Heart right ventricle (tissue), 16 donors: ENCODE measurements around the gene COL1A1. TPM values are rescaled to one million over a fixed set of nuclear protein-coding genes. Genes with fewer than 3 reads are reported as not detected.
A peak's percentile ranks its signal among the peaks of the same experiment; 100 is the strongest.

Experiments
- ATAC-seq, 8 donors: fragments of 200-7000 bp; cut with Tn5 transposase; one replicate each; pipeline ENCODE4 v1.9.1; 2020; ENCODE audit warnings: mild to moderate bottlenecking in 8 of 8, moderate library complexity in 8 of 8, moderate number of reproducible peaks in 1 of 8
- DNase-seq, 2 donors: peaks; one replicate each; pipeline ENCODE4 v3.0.0-alpha.2; 2020
- H3K27ac ChIP-seq, 10 donors: fragments of 200-600 bp; sonication (generic) in 2 of 10; one replicate each; pipeline versions ENCODE4 v1.5.0 to v1.8.0; 2020 to 2022; ENCODE audit warnings: mild to moderate bottlenecking in 3 of 10
- H3K27me3 ChIP-seq, 7 donors: fragments of 200-600 bp; one replicate each; pipeline ENCODE4 v1.8.0; 2021 to 2022; ENCODE audit warnings: mild to moderate bottlenecking in 2 of 7
- H3K36me3 ChIP-seq, 9 donors: fragments of 200-600 bp; sonication (generic) in 1 of 9; one replicate each; pipeline versions ENCODE4 v1.5.0 to v1.8.0; 2020 to 2022; ENCODE audit warnings: mild to moderate bottlenecking in 2 of 9
- H3K4me1 ChIP-seq, 9 donors: fragments of 200-600 bp; sonication (generic) in 1 of 9; one replicate each; pipeline versions ENCODE4 v1.5.0 to v1.8.0; 2020 to 2022; ENCODE audit warnings: mild to moderate bottlenecking in 4 of 9
- H3K4me3 ChIP-seq, 10 donors: fragments of 200-600 bp; sonication (generic) in 2 of 10; one replicate each; pipeline versions ENCODE4 v1.5.0 to v1.8.0; 2020 to 2022; ENCODE audit warnings: mild to moderate bottlenecking in 7 of 10, moderate library complexity in 2 of 10
- H3K9me3 ChIP-seq, 11 donors: fragments of 200-600 bp in 10 of 11; sonication (generic) in 2 of 11; one replicate each; pipeline versions ENCODE4 v1.5.0 to v1.8.0; 2013 to 2022; ENCODE audit warnings: mild to moderate bottlenecking in 2 of 11, control low read depth in 1 of 11, moderate library complexity in 1 of 11
- WGBS, 2 donors: extraction: QIAGEN DNeasy Blood & Tissue Kit; methylation state at CpG; one replicate each; pipeline ENCODE4 v1.1.7; 2013; ENCODE audit warnings: inconsistent platforms in 1 of 2; 5-methylcytosine and 5-hydroxymethylcytosine counted together
- intact Hi-C, 10 donors: fragments of 100-400 bp; cut with DNase I; formaldehyde crosslinking; loops; one replicate each; pipeline versions ENCODE4 v1.11.1 to v1.14.2; 2022
- polyA plus RNA-seq, 2 donors: library from polyadenylated mRNA; stranded (reverse); fragments of 200-250 nt; gene quantifications; one replicate each; pipeline ENCODE4 v1.2.3, GENCODE V29; 2013
- total RNA-seq, 10 donors: library from RNA; stranded (reverse); fragmentation: NEBNext Ultra II Directional in 3 of 10; extraction: Animal tissue kit (Norgen Biotek cat#: 25700) in 3 of 10; gene quantifications; one replicate each; pipeline versions ENCODE4 v1.2.1 to v1.2.4, GENCODE V29; 2021 to 2023
- TF ChIP-seq, protein P1 (sequence below), 9 donors: fragments of 200-600 bp; sonication (generic) in 2 of 9; IDR thresholded peaks; one replicate each; pipeline versions ENCODE4 v1.5.0 to v1.8.0; 2021 to 2022; ENCODE audit warnings: antibody characterized with exemption in 9 of 9, mild to moderate bottlenecking in 5 of 9, moderate library complexity in 1 of 9
- donor health status: Arrhythmogenic right ventricular cardiomyopathy.
- donor health status: ischemic (EF 13 %, LVEDD 7.1; RV severe dilation, severe dysfunction).
- donor health status: healthy with polysubstance abuse.
- donor health status: DM: no; HTN: yes; CAD: no.
- donor health status: DM: no; HTN: no; CAD: no.
- donor health status: ischemic (EF 25% LVEDD 6.9; RV normal size, moderate dysfunction).
- donor health status: ischemic (EF 25% LVEDD 5.7; RV mildly dilated, moderate dysfunction).
- donor health status: healthy.
- donor health status: DM: yes; HTN: yes; CAD: no.
- donor health status: Ischemic cardiomyopathy.
- donor health status: ischemic (EF 35%, LVEDD 5.7; RV mildly dilated, moderate dysfunction).
- donor health status: nonischemic (EF 11% LVEDD 7.7; RV severe dilation, severe dysfunction).
- donor health status: DM: yes; HTN: yes; CAD: no.
- donor health status: PGD.
- donor health status: ischemic (EF 29% LVEDD 5.4; RV normal size, mild dysfunction).
- donor health status: nonischemic (EF 23%, LVEDD 6.1; RV moderate dilation, normal function).

The COL1A1 gene
- total and polyA plus RNA-seq, 12 donors, result 30.2 to 455 (median 45.9) TPM

DNA sequence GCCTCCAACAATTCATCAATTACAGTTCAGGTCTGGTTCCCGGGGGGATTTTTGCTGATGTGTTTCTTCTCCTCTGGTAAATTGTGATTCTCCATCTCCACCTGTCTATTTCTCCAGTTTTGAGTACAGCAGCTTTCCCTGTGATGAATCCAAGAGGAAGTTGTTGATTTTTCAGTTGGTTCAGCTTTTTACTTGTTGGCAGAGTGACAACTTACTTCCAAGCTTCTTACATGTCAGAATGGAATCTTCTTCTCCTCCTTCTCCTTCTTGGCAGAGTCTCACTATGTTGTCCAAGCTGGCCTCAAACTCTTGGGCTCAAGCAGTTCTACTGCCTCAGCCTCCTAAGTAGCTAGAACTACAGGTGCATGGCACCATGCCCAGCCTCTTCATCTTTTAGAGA is 39.4 kb upstream of the COL1A1 start:
- H3K4me3 ChIP-seq, result no peak overlapping the region
- H3K27ac ChIP-seq, result no peak overlapping the region
- DNase-seq (no peak), ATAC-seq (no peak)
- TF ChIP-seq, protein P1, sequence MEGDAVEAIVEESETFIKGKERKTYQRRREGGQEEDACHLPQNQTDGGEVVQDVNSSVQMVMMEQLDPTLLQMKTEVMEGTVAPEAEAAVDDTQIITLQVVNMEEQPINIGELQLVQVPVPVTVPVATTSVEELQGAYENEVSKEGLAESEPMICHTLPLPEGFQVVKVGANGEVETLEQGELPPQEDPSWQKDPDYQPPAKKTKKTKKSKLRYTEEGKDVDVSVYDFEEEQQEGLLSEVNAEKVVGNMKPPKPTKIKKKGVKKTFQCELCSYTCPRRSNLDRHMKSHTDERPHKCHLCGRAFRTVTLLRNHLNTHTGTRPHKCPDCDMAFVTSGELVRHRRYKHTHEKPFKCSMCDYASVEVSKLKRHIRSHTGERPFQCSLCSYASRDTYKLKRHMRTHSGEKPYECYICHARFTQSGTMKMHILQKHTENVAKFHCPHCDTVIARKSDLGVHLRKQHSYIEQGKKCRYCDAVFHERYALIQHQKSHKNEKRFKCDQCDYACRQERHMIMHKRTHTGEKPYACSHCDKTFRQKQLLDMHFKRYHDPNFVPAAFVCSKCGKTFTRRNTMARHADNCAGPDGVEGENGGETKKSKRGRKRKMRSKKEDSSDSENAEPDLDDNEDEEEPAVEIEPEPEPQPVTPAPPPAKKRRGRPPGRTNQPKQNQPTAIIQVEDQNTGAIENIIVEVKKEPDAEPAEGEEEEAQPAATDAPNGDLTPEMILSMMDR (IDR thresholded peaks at IDR 0.05), result no peak
- no peaks in the 10 kb centered on the region for H3K9me3 ChIP-seq
- WGBS, 2 donors, result 95 to 97% methylated on average over 1 of the region's 1 CpG
- peaks cover 0 to 12% (median 0%) of the 10 kb centered on the region in 7 donors for H3K27me3 ChIP-seq
- intact Hi-C loops, result no loop called here
- peaks cover 0 to 21% (median 5%) of the 10 kb centered on the region in 9 donors for H3K4me1 ChIP-seq
- no peaks in the 10 kb centered on the region for H3K36me3 ChIP-seq

DNA sequence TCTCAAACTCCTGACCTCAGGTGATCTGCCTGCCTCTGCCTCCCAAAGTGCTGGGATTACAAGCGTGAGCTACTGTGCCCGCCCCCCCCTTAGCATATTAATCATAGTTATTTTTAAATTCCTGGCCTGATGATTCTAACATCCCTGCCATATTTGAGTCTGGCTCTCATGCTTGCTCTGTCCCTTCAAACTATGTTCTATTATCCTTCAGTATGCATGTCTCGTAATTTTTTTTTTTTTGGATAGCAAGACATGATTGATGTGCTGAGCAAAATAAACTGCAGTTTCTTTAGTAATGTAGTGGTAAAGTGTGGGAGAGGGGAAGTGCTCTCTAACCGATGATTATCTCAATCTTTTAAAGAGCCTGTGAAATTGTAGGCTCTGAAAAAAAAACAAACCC is 38.5 kb upstream of the COL1A1 start:
- Histone ChIP-seq H3K27ac (peak overlapping the region in 5 of 10 donors; percentile 0 to 51 (median 16)), H3K9me3 (peaks cover 0 to 2% (median 0%) of the 10 kb centered on the region in 11 donors), H3K4me3 (no peak overlapping the region), H3K27me3 (peaks cover 0 to 12% (median 0%) of the 10 kb centered on the region in 7 donors), H3K4me1 (peaks cover 0 to 21% (median 5%) of the 10 kb centered on the region in 9 donors), H3K36me3 (no peaks in the 10 kb centered on the region)
- intact Hi-C loops, result no loop called here
- ATAC-seq (peak; percentile 49 to 94 (median 77)), DNase-seq (peak in 1 of 2 donors; percentile 36)
- TF ChIP-seq, protein P1 (IDR thresholded peaks at IDR 0.05), result no peak
- 25 to 39% methylated on average over 4 of the region's 4 CpGs for WGBS, 2 donors

DNA sequence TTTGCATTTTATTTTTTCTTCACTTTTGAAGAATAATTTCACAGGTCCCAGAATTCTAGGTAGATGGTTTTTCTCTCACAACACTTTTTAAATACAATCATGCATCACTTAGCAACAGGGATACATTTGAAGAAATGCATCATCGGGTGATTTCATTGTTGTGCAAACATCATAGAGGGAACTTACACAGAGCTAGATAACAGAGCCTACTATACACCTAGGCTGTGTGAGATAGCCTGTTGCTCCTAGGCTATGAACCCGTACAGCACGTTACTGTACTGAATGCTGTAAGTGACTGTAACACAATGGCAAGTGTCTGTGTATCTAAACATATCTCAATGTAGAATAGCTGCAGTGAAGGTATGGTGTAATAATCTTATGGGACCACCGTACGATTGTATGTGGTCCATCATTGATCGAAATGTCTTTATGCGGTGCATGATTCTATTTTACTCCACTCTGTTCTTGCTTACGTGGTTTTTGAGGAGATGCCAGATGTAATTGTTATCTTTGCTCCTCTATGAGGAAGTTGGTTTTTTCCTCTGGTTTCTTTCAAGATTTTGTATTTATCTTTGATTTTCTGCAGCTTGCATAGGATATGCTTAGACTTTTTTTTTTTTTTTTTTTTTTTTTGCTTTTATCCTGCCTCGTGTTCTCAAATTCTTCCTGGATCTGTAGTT is 37.3 kb upstream of the COL1A1 start:
- TF ChIP-seq, protein P1 (IDR thresholded peaks at IDR 0.05), result no peak
- H3K36me3 ChIP-seq, result no peaks in the 10 kb centered on the region
- no peak overlapping the region for H3K4me3 ChIP-seq
- DNase-seq, result no peak
- no peak overlapping the region for H3K27ac ChIP-seq
- no peak for ATAC-seq
- H3K4me1 ChIP-seq, result peaks cover 0 to 21% (median 5%) of the 10 kb centered on the region in 9 donors
- peaks cover 0 to 16% (median under 1%) of the 10 kb centered on the region in 7 donors for H3K27me3 ChIP-seq
- 45 to 53% methylated on average over 9 of the region's 9 CpGs for whole genome bisulfite sequencing, 2 donors
- intact Hi-C loops, result no loop called here
- H3K9me3 ChIP-seq, result peaks cover 0 to 12% (median 0%) of the 10 kb centered on the region in 11 donors

DNA sequence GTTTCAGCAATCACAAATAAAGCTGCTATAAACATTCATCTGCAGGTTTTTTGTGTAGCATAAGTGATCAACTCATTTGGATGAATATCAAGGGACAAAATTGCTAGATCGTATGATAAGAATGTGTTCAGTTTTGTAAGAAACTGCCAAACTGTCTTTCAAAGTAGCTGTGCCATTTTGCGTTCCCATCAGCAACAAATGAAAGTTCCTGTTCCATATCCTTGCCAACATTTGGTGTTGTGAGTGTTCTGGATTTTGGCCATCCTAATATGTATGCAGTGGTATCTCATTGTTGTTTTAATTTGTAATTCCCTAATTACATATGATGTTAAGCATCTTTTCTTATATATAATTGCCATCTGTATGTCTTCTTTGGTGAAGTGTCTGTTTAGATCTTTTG is 36.5 kb upstream of the COL1A1 start:
- intact Hi-C loops, result no loop called here
- Histone ChIP-seq H3K9me3 (peaks cover 0 to 12% (median 0%) of the 10 kb centered on the region in 11 donors), H3K27me3 (peaks cover 0 to 25% (median 4%) of the 10 kb centered on the region in 7 donors), H3K36me3 (no peaks in the 10 kb centered on the region), H3K4me1 (peaks cover 0 to 21% (median 5%) of the 10 kb centered on the region in 9 donors), H3K27ac (no peak overlapping the region), H3K4me3 (no peak overlapping the region)
- WGBS, 2 donors, result 47 to 54% methylated on average over 2 of the region's 2 CpGs
- DNase-seq (no peak), ATAC-seq (no peak)
- TF ChIP-seq, protein P1 (IDR thresholded peaks at IDR 0.05), result no peak
